Endothelial cell of coronary artery (primary cell): ENCODE results near the gene NKG7. TPM values are rescaled to one million over a fixed set of nuclear protein-coding genes. Genes with fewer than 3 reads are reported as not detected.

Experiments used
- total RNA-seq: library from RNA; depleted of rRNA; stranded (reverse); fragments of >200 nt; gene quantifications from 2 replicates; pipeline ENCODE4 v1.2.3, GENCODE V29; 2014

The NKG7 gene, protein sequence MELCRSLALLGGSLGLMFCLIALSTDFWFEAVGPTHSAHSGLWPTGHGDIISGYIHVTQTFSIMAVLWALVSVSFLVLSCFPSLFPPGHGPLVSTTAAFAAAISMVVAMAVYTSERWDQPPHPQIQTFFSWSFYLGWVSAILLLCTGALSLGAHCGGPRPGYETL
- total RNA-seq, result not detected in 2 replicates

DNA sequence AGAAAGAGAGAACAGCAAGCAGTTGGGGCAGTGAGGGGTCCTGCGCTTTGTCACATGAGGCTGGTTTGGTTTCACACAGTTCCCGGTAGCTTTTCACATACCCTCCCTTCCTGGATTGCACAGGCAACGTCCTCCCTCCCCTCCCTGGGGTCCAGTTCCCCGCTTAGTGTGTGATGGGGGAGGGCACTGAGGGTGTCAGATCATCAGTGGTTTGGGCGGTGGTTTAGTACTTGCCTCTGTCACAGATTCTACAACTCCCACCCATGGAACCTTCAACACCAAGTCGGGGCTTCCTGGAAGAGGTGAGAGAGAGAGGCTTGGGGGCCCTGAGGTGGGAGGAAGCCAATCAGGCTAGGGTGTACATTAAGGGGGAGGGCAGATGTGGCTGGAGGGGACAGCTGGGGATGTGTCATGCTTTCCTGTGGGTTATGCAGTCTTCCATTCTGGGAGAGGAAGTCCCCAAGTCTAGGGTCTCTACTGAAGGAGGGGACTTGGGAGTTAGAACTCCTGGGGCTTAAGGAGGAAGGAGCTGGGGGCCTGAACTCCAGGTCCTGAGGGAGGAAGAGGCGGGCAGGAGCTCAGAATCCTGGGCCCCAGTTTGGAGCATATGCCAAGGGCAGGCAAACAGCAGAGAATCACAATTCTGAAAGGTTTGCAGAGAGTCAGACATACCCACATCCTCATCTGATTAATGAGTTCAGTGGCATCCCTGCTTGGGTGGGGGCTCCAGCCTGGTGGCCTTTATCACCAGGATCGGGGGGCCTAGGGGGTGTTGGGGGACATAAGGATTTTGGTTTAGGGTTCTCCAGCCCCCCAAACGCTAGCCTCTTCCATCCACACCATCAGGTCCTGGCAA lies at the start of gene NKG7:
Gene NKG7 (minus strand): TSS at position 6 of the 856 bp plus-strand sequence. CDS start 119 bp downstream, outside the sequence.

GRCh38 chr19:51417107-51417809 lies 44.8 kb upstream of the NKG7 start, which contains the start of gene SIGLEC10:
Gene SIGLEC10 (minus strand): TSS chr19:51417642. CDS start chr19:51417581, 61 bp downstream.

GRCh38 chr19:51387924-51388389 lies 15.5 kb upstream of the NKG7 start, which contains the start of gene LIM2:
Gene LIM2 (minus strand): TSS chr19:51387974. CDS start chr19:51387443, 531 bp downstream.

GRCh38 chr19:51368366-51369282 lies 3.8 kb downstream of the NKG7 start, which contains the start of gene CLDND2:
Gene CLDND2 (minus strand): TSS chr19:51369003. CDS start chr19:51368577, 426 bp downstream.

DNA sequence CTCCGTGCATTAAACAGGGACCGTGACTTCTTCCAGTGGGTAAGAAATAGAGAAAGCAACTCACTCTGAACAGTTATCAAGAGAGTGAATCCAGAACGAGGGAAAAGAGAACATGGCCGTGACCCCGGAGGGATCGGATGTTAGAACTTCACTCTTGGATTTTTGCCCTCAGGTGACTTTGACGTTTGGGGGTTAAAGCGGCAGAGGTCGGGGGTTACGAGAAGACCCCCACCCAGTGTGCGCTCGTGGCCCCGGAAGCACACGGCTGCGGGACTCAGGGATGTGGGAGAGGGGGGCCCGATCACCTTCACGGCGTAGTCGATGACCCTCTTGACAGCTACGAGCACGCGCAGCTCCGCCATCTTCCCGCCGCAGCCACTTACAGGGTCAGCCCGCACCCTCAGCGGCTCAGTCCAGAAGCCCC lies 6.5 kb downstream of the NKG7 start, which contains the start of gene ETFB:
Gene ETFB (minus strand): TSS at position 424 of the 424 bp plus-strand sequence. CDS start 62 bp downstream, at position 362.

DNA sequence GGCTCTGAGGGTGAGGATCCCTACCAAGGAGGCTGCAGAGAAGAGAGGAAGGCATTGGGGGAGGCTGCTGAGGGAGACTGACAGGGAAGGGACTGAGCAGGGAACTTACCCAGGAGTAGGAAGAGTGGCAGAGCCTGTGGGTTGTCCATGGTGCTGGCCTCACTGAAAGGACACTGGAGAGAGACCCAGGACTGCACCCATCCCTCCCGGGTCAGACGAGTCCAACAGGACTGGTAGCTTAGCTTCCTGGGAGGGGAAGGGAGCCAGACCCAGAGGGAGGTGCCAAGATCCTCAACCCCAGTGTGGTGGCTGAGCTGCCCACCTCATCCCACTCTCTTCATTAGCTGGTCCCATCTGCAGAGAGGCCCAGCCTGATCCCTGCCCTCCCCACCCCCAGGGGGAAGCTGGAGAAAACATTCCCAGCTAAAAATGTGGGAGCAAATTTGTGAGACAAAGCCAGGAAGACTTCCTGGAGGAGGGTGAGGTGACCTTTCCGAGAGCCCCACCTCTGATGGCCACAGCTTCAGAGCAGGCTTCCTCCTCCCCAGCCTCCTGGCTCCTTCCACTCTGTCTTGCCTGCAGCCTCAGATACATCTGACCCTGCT lies 30.4 kb downstream of the NKG7 start, which contains the start of gene VSIG10L:
Gene VSIG10L (minus strand): TSS at position 164 of the 605 bp plus-strand sequence. CDS start 15 bp downstream, at position 149.

Other genes starting within 250 kb of the NKG7 start
- gene SIGLEC9, start 247.7 kb downstream of the NKG7 start, total RNA-seq, result 0.09 TPM in 1 of 2 replicates, not detected in the other
- under 0.01 TPM in 1 of 2 replicates, not detected in the other for gene SIGLEC7, start 230.4 kb downstream of the NKG7 start, total RNA-seq
- not detected in 2 replicates for gene CD33, start 147.6 kb downstream of the NKG7 start, total RNA-seq
- not detected in 2 replicates for gene SIGLECL1, start 121.6 kb downstream of the NKG7 start, total RNA-seq
- under 0.01 TPM in 1 of 2 replicates, not detected in the other for gene IGLON5, start 61.0 kb downstream of the NKG7 start, total RNA-seq
- 0.18 and 0.19 TPM in 2 replicates for gene VSIG10L, start 30.5 kb downstream of the NKG7 start, total RNA-seq
- 121 and 134 TPM in 2 replicates for gene ETFB, start 6.3 kb downstream of the NKG7 start, total RNA-seq
- 0.18 TPM in 1 of 2 replicates, not detected in the other for gene CLDND2, start 3.7 kb downstream of the NKG7 start, total RNA-seq
- not detected in 2 replicates for gene LIM2, start 15.3 kb upstream of the NKG7 start, total RNA-seq
- not detected in 2 replicates for gene C19orf84, start 17.9 kb upstream of the NKG7 start, total RNA-seq
- gene SIGLEC10, start 45.0 kb upstream of the NKG7 start, total RNA-seq, result not detected in 2 replicates
- not detected in 2 replicates for gene SIGLEC8, start 85.8 kb upstream of the NKG7 start, total RNA-seq
- not detected in 2 replicates for gene CEACAM18, start 105.9 kb upstream of the NKG7 start, total RNA-seq
- gene SIGLEC12, start 129.1 kb upstream of the NKG7 start, total RNA-seq, result not detected in 2 replicates
- not detected in 2 replicates for gene SIGLEC6, start 159.0 kb upstream of the NKG7 start, total RNA-seq
- gene ZNF175, start 198.6 kb upstream of the NKG7 start, total RNA-seq, result 4.2 and 8.6 TPM in 2 replicates